Cerebellar nuclear complex (tissue), 1 donor: ENCODE data around the gene RPAP3.

Experiments used
- DNase-seq, 2 experiments: peaks; one replicate each; lab custom pipeline; 2025; lab: John Stamatoyannopoulos, UW

RPAP3 gene

GRCh38 chr12:47718531-47718930, 12.7 kb upstream of the RPAP3 start:
- no peak for DNase-seq

GRCh38 chr12:47717443-47718193, 11.8 kb upstream of the RPAP3 start:
- no peak for DNase-seq

- DNase-seq: no peak
These were observed 11.2 kb upstream of the RPAP3 start for GRCh38 chr12:47717046-47717442.

- no peak for DNase-seq
These were observed 10.2 kb upstream of the RPAP3 start for GRCh38 chr12:47715877-47716548.

GRCh38 chr12:47715393-47715876, 9.6 kb upstream of the RPAP3 start:
- DNase-seq: peak in 1 of 2 experiments; percentile 24

- no peak for DNase-seq
These were observed 9.1 kb upstream of the RPAP3 start for GRCh38 chr12:47714826-47715386.

- DNase-seq: no peak
These were observed 6.3 kb upstream of the RPAP3 start for GRCh38 chr12:47712171-47712570.

GRCh38 chr12:47711448-47711847, 5.6 kb upstream of the RPAP3 start:
- no peak for DNase-seq

GRCh38 chr12:47710278-47710677, 4.4 kb upstream of the RPAP3 start:
- no peak for DNase-seq

GRCh38 chr12:47709671-47710070, 3.8 kb upstream of the RPAP3 start:
- DNase-seq: no peak

- DNase-seq: no peak
These were observed 3.4 kb upstream of the RPAP3 start for GRCh38 chr12:47709237-47709636.

- no peak for DNase-seq
These were observed 2.2 kb upstream of the RPAP3 start for GRCh38 chr12:47707905-47708543.

- DNase-seq: no peak
These were observed 1.5 kb upstream of the RPAP3 start for GRCh38 chr12:47707355-47707754.

- DNase-seq: no peak
These were observed 633 bp downstream of the RPAP3 start for GRCh38 chr12:47705229-47705565.

- DNase-seq: no peak
These were observed 1.1 kb downstream of the RPAP3 start for GRCh38 chr12:47704719-47705118.

GRCh38 chr12:47700263-47700662, 5.6 kb downstream of the RPAP3 start:
- DNase-seq: no peak

GRCh38 chr12:47698631-47699030, 7.2 kb downstream of the RPAP3 start:
- no peak for DNase-seq

- DNase-seq: no peak
These were observed 7.8 kb downstream of the RPAP3 start for GRCh38 chr12:47698055-47698454.

- DNase-seq: no peak
These were observed 16.6 kb downstream of the RPAP3 start for GRCh38 chr12:47689215-47689614.

GRCh38 chr12:47687636-47688035, 18.2 kb downstream of the RPAP3 start:
- DNase-seq: no peak

GRCh38 chr12:47686645-47687240, 19.1 kb downstream of the RPAP3 start:
- DNase-seq: no peak

GRCh38 chr12:47679785-47680184, 26.0 kb downstream of the RPAP3 start:
- DNase-seq: no peak
